ENCODE results near the gene MMP24. TPM values are rescaled to one million over a fixed set of nuclear protein-coding genes. Genes with fewer than 3 reads are reported as not detected.
A peak's percentile ranks its signal among the peaks of the same experiment; 100 is the strongest.
"Not testable (repeated sequence)": the region's sequence is repeated elsewhere in the genome, so short reads cannot be mapped to it uniquely, and the experiment has no call there.

Gene MMP24
- total RNA-seq, 2 experiments from 2014 or later, result not detected

DNA sequence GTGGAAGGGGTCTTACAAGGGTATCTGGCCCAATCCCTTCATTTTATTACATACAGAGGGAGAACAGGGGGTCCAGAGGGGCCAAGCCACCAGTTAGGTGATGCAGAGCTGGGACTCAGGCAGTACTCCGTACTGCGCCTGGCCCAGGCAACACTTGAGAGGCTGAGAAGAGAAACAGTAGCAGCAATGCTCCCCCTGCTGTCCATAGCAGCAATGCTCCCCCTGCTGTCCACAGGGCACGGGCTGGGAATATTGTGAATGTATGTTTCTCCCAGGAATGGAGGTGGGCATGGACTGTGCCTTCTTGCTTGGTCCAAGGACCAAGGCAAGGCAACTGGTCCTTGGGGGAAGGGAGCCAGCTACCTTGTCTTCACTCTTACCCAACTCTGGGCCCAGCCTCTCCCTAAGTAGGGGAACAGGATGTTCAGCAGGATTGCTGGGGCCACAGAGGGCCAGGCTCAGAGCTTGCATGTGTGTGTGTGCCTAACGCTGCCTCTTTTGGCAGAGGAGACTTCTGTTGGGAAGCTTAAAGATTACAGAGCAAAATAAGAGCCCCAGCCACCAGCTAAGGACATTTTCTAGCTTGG is 80.5 kb downstream of the MMP24 start:
- H3K36me3 Mint-ChIP-seq (ENCODE audit: low read depth), result peaks cover 4% of the 10 kb centered on the region
- H3K27me3 Mint-ChIP-seq, result no peaks in the 10 kb centered on the region
- CTCF ChIA-PET, result interaction anchor here (0.6 to 8.1 kb wide), 12 partner anchors 8 to 162 kb away, joined by 3 to 90 read pairs (median 3); no protein-coding TSS in a partner anchor
- POLR2A ChIA-PET, result no interaction called here
- peaks cover 54% of the 10 kb centered on the region for H3K4me1 Mint-ChIP-seq
- no peak overlapping the region for H3K4me3 Mint-ChIP-seq
- peak overlapping the region; percentile 73 for H3K27ac Mint-ChIP-seq
- no peaks in the 10 kb centered on the region for H3K9me3 Mint-ChIP-seq
- peak; percentile 37 for DNase-seq

DNA sequence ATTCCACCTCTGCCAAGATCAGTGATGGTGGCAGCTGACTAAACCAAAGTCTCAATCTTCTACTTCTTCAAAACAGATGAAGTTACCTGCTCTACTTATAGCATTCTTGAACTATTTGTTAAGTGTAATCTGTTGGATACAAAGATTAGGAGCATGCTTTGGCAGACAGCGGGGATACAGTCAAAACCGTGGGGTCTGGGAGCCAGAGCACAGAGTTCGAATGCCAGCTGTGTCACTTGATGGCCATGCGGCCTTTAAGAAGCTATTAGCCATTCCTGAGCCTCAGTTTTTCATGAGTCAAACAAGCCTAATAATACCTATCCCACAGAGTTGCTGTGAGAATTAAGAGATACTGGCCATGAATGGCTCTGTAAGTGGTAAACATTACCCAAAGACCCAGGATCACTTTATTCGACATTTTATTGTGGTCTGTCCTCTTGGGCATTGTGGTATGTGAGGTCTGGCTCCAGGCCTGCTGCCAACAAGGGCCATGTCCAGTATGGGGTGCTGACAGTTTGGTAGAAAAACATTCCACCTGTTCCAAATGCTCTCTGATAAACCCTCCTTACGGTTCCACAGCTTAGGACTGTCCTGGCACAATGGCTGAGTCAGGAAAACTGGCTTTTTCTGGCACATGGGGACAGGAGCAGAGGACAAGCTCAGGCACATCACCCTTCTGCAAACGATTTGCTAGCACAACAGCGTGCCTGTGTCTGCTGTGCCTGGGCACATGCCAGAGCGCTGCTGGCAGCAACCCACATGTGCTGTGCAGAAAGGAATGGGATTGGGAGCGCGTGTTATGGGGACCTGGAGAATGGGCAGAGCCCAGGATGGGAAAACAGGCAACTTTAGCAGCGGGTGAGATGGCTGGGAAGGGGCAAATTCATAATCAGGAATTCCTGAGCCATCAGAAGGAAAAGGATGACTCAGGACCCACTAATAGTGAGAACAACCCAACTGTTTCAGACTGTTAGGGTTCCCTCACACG is 81.5 kb downstream of the MMP24 start:
- H3K4me1 Mint-ChIP-seq, result peaks cover 62% of the 10 kb centered on the region
- H3K9me3 Mint-ChIP-seq, result no peaks in the 10 kb centered on the region
- peaks cover 10% of the 10 kb centered on the region for H3K36me3 Mint-ChIP-seq (ENCODE audit: low read depth)
- ChIA-PET POLR2A (no interaction called here), CTCF (interaction anchor here (0.6 to 8.1 kb wide), 9 partner anchors 8 to 133 kb away, joined by 3 to 90 read pairs (median 3); no protein-coding TSS in a partner anchor)
- DNase-seq, result no peak
- no peak overlapping the region for H3K4me3 Mint-ChIP-seq
- H3K27me3 Mint-ChIP-seq, result no peaks in the 10 kb centered on the region
- H3K27ac Mint-ChIP-seq, result no peak overlapping the region

DNA sequence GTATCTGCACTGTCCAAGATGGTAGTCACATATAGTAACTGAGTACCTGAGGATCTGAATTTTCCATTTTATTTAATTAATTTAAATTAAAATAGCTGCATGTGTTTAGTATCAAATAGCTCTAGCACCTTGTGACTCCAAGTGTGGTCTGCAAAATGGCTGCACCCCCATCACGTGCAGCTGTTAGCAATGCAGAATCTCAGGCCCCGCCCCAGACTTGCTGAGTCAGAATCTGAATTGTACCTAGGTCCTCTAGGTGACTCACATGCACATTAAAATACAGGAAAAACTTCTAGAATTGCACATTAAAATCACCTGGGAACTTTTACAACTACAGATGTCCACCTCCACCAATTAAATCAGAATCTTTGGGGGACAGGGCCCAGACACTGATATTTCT is 84.9 kb downstream of the MMP24 start:
- Mint-ChIP-seq H3K4me3 (no peak overlapping the region), H3K9me3 (no peaks in the 10 kb centered on the region), H3K27me3 (no peaks in the 10 kb centered on the region), H3K4me1 (peaks cover 57% of the 10 kb centered on the region), H3K27ac (no peak overlapping the region), H3K36me3 (ENCODE audit: low read depth) (peaks cover 16% of the 10 kb centered on the region)
- CTCF ChIA-PET, result interaction anchor here (1.0 to 1.5 kb wide), 3 partner anchors 18 to 135 kb away, joined by 3 to 4 read pairs (median 3); no protein-coding TSS in a partner anchor
- POLR2A ChIA-PET, result no interaction called here
- peak; percentile 33 for DNase-seq

DNA sequence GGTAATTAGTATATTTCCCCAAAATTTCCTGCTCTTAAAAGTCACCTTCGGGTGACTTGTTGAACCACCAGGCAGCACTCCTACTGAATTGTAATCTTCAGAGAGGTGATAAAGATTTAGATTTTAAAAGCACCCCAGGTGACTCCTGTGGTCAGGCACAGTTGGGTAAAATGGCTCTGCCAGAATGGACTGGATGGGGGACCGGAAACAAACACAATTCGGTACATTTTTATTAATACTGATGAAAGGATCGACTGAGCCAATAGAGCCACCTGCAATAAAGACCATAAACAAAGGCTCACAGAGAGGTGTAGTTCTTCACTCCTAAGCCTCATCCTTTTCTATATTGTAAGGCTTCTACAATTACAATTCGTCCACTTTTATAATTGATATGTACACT is 85.3 kb downstream of the MMP24 start:
- H3K36me3 Mint-ChIP-seq (ENCODE audit: low read depth), result peaks cover 16% of the 10 kb centered on the region
- no peak for DNase-seq
- peak overlapping the region; percentile 42 for H3K27ac Mint-ChIP-seq
- H3K4me1 Mint-ChIP-seq, result peaks cover 53% of the 10 kb centered on the region
- H3K27me3 Mint-ChIP-seq, result no peaks in the 10 kb centered on the region
- ChIA-PET POLR2A (no interaction called here), CTCF (interaction anchor here (1.0 to 1.5 kb wide), 2 partner anchors 18 to 40 kb away, joined by 3 to 4 read pairs; no protein-coding TSS in a partner anchor)
- H3K9me3 Mint-ChIP-seq, result no peaks in the 10 kb centered on the region
- no peak overlapping the region for H3K4me3 Mint-ChIP-seq

DNA sequence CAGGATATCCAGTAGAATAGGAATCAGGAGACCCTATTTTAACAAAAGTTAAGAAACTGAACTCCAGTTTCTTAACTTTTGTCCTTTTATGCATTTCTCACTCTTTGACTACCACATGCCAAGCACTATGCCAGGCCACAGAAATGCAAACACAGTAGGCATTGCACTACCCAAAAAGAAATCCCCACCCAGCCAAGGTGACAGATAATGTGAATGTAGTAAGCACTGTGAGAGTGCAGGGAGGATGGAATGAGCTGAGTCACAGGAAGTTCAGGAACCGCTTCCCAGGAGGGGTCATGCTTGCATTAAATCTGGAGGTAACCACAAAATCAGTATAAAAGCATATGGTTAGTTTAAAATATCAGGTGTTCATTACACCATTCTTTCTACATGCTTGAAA is 85.8 kb downstream of the MMP24 start:
- ChIA-PET POLR2A (no interaction called here), CTCF (interaction anchor here (1.9 kb wide), 1 partner anchor 8 kb away, joined by 5 read pairs; no protein-coding TSS in a partner anchor)
- peak overlapping the region; percentile 5 for H3K27ac Mint-ChIP-seq
- H3K4me1 Mint-ChIP-seq, result peaks cover 49% of the 10 kb centered on the region
- no peak overlapping the region for H3K4me3 Mint-ChIP-seq
- DNase-seq, result no peak
- peaks cover 16% of the 10 kb centered on the region for H3K36me3 Mint-ChIP-seq (ENCODE audit: low read depth)
- H3K27me3 Mint-ChIP-seq, result no peaks in the 10 kb centered on the region
- no peaks in the 10 kb centered on the region for H3K9me3 Mint-ChIP-seq

DNA sequence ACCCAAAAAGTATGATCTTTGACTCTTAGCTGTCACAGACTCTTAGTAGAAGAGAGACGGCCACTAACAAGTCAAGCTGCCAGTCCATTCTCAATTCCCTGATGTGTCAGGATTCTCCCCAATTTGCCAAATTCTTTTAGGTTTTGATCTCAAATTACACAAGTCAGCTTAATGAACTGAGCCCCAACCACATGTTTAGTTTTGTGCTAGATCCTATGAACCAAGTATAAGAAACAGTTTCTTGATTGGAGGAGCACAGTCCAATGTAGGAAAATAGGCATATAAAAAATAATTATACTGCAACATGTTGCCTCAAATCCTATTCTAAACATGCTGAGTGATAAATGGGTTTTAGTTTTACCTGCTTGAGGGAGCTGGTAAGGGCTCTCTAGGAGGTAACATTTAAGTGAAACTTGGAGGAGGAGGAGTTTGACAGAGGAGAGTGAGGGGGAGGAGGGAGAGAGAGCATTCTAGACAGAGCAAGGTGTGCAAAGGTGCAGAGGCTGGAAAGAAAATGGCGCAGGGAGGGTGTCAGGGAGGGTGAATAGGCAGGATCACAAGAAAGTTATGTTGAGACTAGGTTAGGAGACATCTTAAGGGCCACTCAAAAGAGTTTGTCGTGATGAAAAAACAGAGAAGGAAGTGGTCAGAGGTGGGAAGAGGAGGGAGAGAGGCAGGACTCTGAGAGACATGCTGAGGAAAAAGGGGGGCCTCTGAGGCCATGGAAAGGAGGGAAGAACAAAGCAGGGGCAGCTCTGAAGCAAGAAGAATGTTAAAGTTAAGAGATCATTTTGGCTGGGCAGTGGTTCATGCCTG is 88.5 kb downstream of the MMP24 start:
- Mint-ChIP-seq H3K4me3 (no peak overlapping the region), H3K27ac (peak overlapping the region; percentile 39), H3K4me1 (peaks cover 57% of the 10 kb centered on the region), H3K27me3 (no peaks in the 10 kb centered on the region), H3K9me3 (no peaks in the 10 kb centered on the region), H3K36me3 (ENCODE audit: low read depth) (peaks cover 14% of the 10 kb centered on the region)
- ChIA-PET POLR2A (no interaction called here), CTCF (interaction anchor here (1.2 to 1.8 kb wide), 3 partner anchors 9 to 14 kb away, joined by 3 to 10 read pairs (median 3); no protein-coding TSS in a partner anchor)
- no peak for DNase-seq

DNA sequence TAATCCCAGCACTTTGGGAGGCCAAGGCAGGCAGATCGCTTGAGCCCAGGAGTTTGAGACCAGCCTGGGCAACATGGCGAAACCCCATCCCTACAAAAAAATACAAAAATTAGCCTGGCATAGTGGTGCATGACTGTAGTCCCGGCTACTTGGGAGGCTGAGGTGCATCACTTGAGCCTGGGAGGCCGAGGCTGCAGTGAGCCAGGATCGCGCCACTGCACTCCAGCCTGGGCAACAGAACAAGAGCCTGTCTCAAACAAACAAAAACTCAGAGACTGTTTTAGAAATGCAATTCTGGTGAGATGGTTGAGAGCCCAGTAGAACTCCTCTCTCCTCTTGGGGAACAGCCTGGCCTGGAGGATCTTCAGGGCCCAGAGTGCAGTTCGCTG is 89.1 kb downstream of the MMP24 start:
- peaks cover 14% of the 10 kb centered on the region for H3K36me3 Mint-ChIP-seq (ENCODE audit: low read depth)
- POLR2A ChIA-PET, H3K27ac Mint-ChIP-seq, H3K9me3 Mint-ChIP-seq, DNase-seq, H3K4me3 Mint-ChIP-seq, H3K27me3 Mint-ChIP-seq: not testable (repeated sequence)
- CTCF ChIA-PET, result interaction anchor here (1.0 to 1.8 kb wide), 3 partner anchors 9 to 29 kb away, joined by 3 to 10 read pairs (median 3); no protein-coding TSS in a partner anchor
- peaks cover 57% of the 10 kb centered on the region for H3K4me1 Mint-ChIP-seq

DNA sequence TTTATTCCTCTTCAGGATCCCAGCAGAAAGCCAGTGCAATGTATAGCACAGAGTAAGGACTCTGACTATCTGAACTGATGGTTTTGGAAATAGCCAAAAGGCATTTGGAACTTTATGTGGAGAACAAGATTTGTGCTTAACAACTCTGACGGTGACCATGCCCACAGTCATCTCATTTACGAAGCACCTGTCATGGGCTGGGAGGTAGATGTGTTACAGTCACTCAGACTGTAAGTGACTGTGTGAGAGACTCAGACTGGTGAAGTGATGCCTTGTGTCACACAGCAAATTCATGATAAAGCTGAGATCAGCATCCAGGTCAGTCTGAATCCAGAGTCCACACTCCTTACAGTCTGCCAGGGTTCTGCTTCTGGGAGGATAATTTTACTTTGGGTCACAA is 89.6 kb downstream of the MMP24 start:
- ChIA-PET POLR2A (no interaction called here), CTCF (interaction anchor here (1.0 to 1.8 kb wide), 2 partner anchors 10 to 30 kb away, joined by 3 to 10 read pairs; no protein-coding TSS in a partner anchor)
- Mint-ChIP-seq H3K4me3 (no peak overlapping the region), H3K9me3 (no peaks in the 10 kb centered on the region), H3K27ac (no peak overlapping the region), H3K36me3 (ENCODE audit: low read depth) (peaks cover 12% of the 10 kb centered on the region), H3K4me1 (peaks cover 55% of the 10 kb centered on the region), H3K27me3 (no peaks in the 10 kb centered on the region)
- DNase-seq, result no peak

DNA sequence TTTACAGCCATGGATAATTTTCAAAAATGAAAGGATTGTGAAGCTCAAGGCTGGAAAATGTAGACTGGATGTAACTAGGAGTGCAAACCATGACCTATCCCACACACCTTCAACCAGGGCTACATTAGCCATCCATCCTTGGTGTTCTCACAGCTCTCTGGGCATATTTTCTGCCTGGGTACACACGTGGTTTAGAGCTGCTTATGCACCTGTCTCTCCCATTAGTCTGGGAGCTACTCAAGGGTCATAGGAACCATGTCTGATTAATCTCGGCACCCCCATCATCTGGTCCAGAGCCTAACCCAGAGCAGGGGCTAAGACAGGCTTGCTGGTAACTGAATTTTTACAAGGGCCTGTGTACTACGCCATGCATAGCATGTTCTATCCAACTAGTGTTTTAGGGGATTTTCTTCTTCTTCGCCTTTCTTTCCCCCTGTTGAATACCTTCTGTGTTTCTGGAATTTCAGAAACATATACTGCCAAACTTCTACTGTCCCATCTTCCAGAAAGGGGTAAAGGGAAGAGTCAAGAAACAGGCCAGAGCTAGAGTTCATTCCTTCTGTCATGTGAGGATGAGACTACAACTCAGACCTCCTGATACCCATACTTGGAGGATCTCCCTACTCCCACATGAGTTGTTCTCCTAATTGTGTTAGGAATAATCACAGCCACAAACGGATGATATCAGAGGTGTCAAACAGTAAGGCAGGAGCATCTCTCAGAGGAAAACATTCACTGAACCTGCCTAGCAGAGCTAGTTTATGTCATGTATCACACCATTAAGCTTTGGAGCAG is 91.1 kb downstream of the MMP24 start:
- no peaks in the 10 kb centered on the region for H3K9me3 Mint-ChIP-seq
- H3K27me3 Mint-ChIP-seq, result no peaks in the 10 kb centered on the region
- peaks cover 41% of the 10 kb centered on the region for H3K4me1 Mint-ChIP-seq
- ChIA-PET CTCF (interaction anchor here (1.4 to 8.4 kb wide), 3 partner anchors 10 to 12 kb away, joined by 4 to 90 read pairs (median 5); no protein-coding TSS in a partner anchor), POLR2A (no interaction called here)
- no peak overlapping the region for H3K27ac Mint-ChIP-seq
- no peak overlapping the region for H3K4me3 Mint-ChIP-seq
- DNase-seq, result no peak
- peaks cover 7% of the 10 kb centered on the region for H3K36me3 Mint-ChIP-seq (ENCODE audit: low read depth)

DNA sequence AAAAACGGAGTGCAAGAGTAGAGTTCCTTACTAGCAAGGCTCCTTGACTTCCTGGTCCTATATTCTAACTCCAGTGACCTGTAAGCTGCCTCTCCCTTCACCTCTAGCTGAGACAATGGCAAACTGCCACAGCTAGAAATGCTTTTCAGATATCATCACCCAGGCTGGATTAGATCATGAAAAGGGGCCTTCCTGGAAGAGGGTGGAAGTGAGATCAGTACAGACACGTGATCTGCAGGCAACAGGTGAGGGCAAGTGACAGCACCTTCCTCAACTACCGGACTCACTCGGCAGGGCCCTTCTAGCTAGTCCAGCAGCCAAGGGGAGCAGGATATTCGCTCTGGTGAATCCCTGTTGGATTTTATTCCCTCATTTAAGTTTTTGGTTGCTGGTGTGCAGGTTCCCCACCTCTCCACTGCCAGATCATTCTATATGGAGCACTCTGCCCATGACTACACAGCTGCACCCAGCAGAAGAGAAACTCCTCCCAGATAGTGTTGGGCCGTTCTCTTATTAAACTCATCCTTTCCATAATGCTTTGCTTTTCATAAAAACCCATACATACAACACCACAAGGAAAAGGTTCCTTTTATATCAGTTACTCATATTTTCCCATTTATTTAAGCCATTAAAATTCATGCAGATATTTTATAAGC is 92.1 kb downstream of the MMP24 start:
- H3K36me3 Mint-ChIP-seq (ENCODE audit: low read depth), result peaks cover 3% of the 10 kb centered on the region
- CTCF ChIA-PET, result interaction anchor here (1.4 to 8.4 kb wide), 3 partner anchors 9 to 12 kb away, joined by 4 to 90 read pairs (median 5); no protein-coding TSS in a partner anchor
- H3K4me1 Mint-ChIP-seq, result peaks cover 45% of the 10 kb centered on the region
- POLR2A ChIA-PET, result no interaction called here
- H3K27ac Mint-ChIP-seq, result no peak overlapping the region
- H3K4me3 Mint-ChIP-seq, result no peak overlapping the region
- H3K27me3 Mint-ChIP-seq, result no peaks in the 10 kb centered on the region
- H3K9me3 Mint-ChIP-seq, result no peaks in the 10 kb centered on the region
- DNase-seq, result no peak

DNA sequence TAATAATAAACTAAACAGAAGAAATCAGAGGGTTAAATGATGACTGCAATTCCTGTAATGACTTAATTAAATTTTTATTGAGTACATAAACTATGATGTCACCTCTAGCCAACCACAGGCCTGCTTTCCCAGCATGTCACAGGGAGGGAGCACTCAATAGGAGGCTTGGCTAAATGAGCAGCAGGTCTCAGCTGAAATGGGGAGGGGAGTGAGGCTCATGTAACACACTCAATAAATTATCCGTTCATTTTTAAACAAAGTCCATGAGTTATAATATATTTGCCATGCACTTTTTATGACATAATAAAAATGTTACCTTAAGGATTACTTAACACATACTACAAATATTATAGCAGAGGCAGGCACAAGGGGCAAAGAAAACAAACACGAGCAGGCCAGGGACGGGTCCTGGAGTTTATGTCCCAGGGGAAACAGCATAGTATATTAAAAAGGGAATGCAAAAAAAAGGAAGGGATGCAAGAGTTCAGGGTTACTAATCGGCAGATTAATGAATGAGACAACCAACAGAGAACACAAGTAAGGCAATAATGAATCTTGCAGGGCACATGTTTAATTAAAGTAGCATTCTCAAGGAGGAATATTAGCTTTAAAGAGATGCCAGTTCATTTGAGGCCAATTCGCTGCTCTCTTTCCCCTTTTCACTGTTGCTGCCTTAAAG is 92.8 kb downstream of the MMP24 start:
- CTCF ChIA-PET, result interaction anchor here (8.4 kb wide), 1 partner anchor 12 kb away, joined by 90 read pairs; no protein-coding TSS in a partner anchor
- Mint-ChIP-seq H3K27me3 (no peaks in the 10 kb centered on the region), H3K4me1 (peaks cover 41% of the 10 kb centered on the region), H3K36me3 (ENCODE audit: low read depth) (peaks cover 1% of the 10 kb centered on the region), H3K9me3 (no peaks in the 10 kb centered on the region), H3K27ac (no peak overlapping the region), H3K4me3 (no peak overlapping the region)
- no peak for DNase-seq
- POLR2A ChIA-PET, result no interaction called here

Measured in activated CD4-positive, alpha-beta T cell treated with anti-CD3 and anti-CD28 coated beads, Interleukin-2, amount 10 ng/mL, durations not matched to agents 7 days and 5 days (primary cell).